ENCODE measurements around the gene RNASEH2C.
"Not testable (repeated sequence)": the region's sequence is repeated elsewhere in the genome, so short reads cannot be mapped to it uniquely, and the experiment has no call there.

Gene RNASEH2C

DNA sequence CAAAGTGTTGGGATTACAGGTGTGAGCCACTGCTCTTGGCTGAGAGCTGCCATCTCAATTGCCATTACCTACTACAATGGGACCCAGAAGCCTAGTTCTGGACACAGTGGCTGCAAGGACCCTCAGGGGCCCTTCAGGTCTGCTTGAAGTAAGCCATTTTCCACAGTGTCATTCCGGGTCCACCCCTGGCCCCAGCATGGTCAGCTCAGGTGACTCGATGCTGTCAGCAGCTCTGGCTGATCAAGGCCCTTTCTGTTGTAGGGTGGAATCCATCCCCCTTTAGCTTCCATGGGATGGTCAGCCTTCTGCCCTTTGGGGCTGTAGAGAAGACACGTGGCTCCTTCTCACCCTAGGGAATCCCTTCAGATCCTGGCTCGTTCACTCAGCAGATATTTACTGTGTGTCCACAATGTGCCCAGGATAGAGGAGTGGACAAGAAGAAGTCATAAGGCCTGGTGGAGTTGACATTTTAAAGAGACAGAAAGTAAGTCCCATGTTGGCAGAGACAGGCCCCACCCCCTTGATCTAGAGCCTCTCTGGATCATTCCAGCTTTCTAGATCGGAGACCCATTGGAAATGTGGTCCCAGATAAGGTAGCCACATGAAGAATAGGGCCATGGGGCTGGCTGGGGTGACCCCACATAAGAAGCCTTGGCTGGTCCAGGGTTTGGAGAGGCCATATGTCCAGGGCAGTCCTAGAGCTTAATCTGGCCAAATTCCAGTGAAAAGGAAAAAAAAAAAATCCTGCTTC lies 23.6 kb downstream of the RNASEH2C start:
- Histone ChIP-seq H3K9ac (ENCODE audit: low read length in 5 of 5) (no peak overlapping the region), H3K9me3 (ENCODE audit: control insufficient read depth in 5 of 5, low read length in 5 of 5) (no peaks in the 10 kb centered on the region), H3K27ac (ENCODE audit: low read depth, low read length) (no peak overlapping the region), H3K4me1 (ENCODE audit: control insufficient read depth in 5 of 5, insufficient read depth in 5 of 5, low read length in 5 of 5) (peaks cover 0 to 27% (median 0%) of the 10 kb centered on the region in 5 donors), H3K4me3 (ENCODE audit: low read depth in 1 of 5, low read length in 5 of 5) (no peak overlapping the region), H3K36me3 (ENCODE audit: control insufficient read depth in 5 of 5, insufficient read depth in 5 of 5, low read length in 5 of 5) (no peaks in the 10 kb centered on the region), H3K27me3 (ENCODE audit: control insufficient read depth in 5 of 5, insufficient read depth in 4 of 5, low read length in 5 of 5) (peaks cover 0 to 4% (median 0%) of the 10 kb centered on the region in 5 donors)

DNA sequence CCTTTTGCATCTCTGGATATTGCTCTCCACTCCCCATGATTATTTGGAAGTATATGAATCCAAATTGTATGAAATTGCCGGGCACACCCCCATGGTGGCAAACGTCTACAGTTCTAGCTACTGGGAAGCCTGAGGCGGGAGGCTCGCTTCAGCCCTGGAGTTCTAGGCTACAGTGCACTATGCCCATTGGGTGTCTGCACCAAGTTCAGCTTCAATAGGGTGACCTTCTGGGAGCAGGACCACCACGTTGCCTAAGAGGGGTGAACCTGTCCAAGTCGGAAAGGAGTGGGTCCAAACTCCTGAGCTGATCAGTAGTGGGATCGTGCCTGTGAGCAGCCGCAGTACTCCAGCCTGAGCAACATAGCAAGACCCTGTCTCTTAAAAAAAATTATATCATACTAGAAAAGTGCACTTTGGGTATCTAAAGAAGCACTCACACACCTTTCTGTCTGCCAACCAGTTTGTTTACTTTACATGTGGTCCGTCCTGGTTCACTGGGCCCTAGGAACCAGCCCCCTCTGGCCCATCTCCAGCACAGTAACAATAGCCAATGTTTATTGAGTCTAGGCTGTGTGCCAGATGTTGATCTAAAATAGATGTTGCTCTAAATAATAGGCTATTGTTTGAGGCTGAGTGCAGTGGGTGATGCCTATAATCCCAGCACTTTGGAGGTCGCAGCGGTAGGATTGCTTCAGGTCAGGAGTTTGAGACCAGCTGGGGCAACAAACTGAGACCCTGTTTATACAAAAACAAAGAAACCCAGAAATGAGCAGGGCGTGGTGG lies 24.9 kb downstream of the RNASEH2C start:
- H3K27ac ChIP-seq (ENCODE audit: low read depth, low read length): peak overlapping the region; percentile 61

DNA sequence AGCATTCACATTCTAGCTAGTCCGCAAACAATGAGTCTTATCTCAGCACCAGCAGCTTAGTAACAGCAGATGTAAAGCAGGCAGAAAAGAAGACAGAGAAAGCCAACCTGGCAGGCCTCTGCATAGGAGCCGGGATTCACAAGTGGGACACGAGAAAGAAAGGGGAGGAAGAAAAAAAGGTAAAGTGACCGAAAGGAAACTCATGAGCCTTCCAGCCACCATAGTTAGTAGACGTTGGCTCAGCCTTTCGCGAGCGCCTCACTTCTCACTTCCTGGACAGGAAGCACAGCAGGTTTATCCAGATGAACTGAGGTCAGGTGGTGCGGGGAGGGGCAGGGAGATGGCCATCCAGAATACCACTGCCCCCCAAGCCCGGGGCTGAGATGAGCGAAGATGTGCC lies 28.2 kb downstream of the RNASEH2C start:
- peaks cover 0 to 17% (median 0%) of the 10 kb centered on the region in 5 donors for H3K4me1 ChIP-seq (ENCODE audit: control insufficient read depth in 5 of 5, insufficient read depth in 5 of 5, low read length in 5 of 5)

More for the DNA sequence above, 24.9 kb downstream of the RNASEH2C start:
- Histone ChIP-seq H3K4me3 (ENCODE audit: low read depth in 1 of 5, low read length in 5 of 5) (no peak overlapping the region), H3K9ac (ENCODE audit: low read length in 5 of 5) (peak overlapping the region in 1 of 5 donors; percentile 2), H3K9me3 (ENCODE audit: control insufficient read depth in 5 of 5, low read length in 5 of 5) (no peaks in the 10 kb centered on the region), H3K36me3 (ENCODE audit: control insufficient read depth in 5 of 5, insufficient read depth in 5 of 5, low read length in 5 of 5) (no peaks in the 10 kb centered on the region), H3K4me1 (ENCODE audit: control insufficient read depth in 5 of 5, insufficient read depth in 5 of 5, low read length in 5 of 5) (peaks cover 0 to 27% (median 0%) of the 10 kb centered on the region in 5 donors), H3K27me3 (ENCODE audit: control insufficient read depth in 5 of 5, insufficient read depth in 4 of 5, low read length in 5 of 5) (peaks cover 0 to 4% (median 0%) of the 10 kb centered on the region in 5 donors)

DNA sequence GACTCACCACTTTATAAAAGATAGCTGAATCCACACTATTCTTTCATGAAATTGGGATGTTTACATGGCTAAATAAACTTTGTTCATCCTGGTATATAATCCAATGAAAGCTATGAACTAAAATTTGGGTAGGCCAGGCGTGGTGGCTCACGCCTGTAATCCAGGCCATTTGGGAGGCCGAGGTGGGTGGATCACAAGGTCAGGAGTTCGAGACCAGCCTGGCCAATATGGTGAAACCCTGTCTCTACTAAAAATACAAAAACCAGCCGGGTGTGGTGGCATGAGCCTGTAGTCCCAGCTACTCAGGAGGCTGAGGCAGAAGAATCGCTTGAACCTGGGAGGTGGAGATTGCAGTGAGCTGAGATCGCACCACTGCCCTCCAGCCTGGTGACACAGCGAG lies 28.8 kb downstream of the RNASEH2C start:
- not testable (repeated sequence) for H3K36me3 ChIP-seq (ENCODE audit: control insufficient read depth in 5 of 5, insufficient read depth in 5 of 5, low read length in 5 of 5); H3K4me3 ChIP-seq (ENCODE audit: low read depth in 1 of 5, low read length in 5 of 5); H3K9me3 ChIP-seq (ENCODE audit: control insufficient read depth in 5 of 5, low read length in 5 of 5); H3K27me3 ChIP-seq (ENCODE audit: control insufficient read depth in 5 of 5, insufficient read depth in 4 of 5, low read length in 5 of 5); H3K27ac ChIP-seq (ENCODE audit: low read depth, low read length); H3K9ac ChIP-seq (ENCODE audit: low read length in 5 of 5)
- H3K4me1 ChIP-seq (ENCODE audit: control insufficient read depth in 5 of 5, insufficient read depth in 5 of 5, low read length in 5 of 5): peaks cover 0 to 17% (median 0%) of the 10 kb centered on the region in 5 donors

More for the DNA sequence above, 28.2 kb downstream of the RNASEH2C start:
- Histone ChIP-seq H3K9ac (ENCODE audit: low read length in 5 of 5) (no peak overlapping the region), H3K4me3 (ENCODE audit: low read depth in 1 of 5, low read length in 5 of 5) (no peak overlapping the region), H3K9me3 (ENCODE audit: control insufficient read depth in 5 of 5, low read length in 5 of 5) (no peaks in the 10 kb centered on the region), H3K27me3 (ENCODE audit: control insufficient read depth in 5 of 5, insufficient read depth in 4 of 5, low read length in 5 of 5) (no peaks in the 10 kb centered on the region), H3K27ac (ENCODE audit: low read depth, low read length) (no peak overlapping the region), H3K36me3 (ENCODE audit: control insufficient read depth in 5 of 5, insufficient read depth in 5 of 5, low read length in 5 of 5) (no peaks in the 10 kb centered on the region)

DNA sequence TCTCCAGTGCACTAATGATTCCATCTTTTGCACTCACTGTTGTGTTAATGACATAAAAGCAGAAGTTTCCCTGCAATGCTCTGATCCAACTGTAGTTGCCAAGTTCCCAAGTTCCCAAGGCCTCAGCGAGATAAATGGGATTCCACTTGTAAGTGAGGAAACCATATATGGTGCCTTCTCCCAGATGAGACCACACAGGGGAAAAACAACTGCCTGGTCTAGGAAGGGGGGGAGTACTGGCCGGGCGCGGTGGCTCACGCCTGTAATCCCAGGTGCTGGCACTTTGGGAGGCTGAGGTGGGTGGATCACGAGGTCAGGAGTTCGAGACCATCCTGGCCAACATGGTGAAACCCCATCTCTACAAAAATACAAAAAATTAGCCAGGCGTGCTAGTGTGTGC lies 34.6 kb downstream of the RNASEH2C start:
- Histone ChIP-seq H3K4me1 (ENCODE audit: control insufficient read depth in 5 of 5, insufficient read depth in 5 of 5, low read length in 5 of 5) (no peaks in the 10 kb centered on the region), H3K9ac (ENCODE audit: low read length in 5 of 5) (no peak overlapping the region), H3K27me3 (ENCODE audit: control insufficient read depth in 5 of 5, insufficient read depth in 4 of 5, low read length in 5 of 5) (peaks cover 0 to 4% (median 0%) of the 10 kb centered on the region in 5 donors), H3K36me3 (ENCODE audit: control insufficient read depth in 5 of 5, insufficient read depth in 5 of 5, low read length in 5 of 5) (no peaks in the 10 kb centered on the region), H3K27ac (ENCODE audit: low read depth, low read length) (no peak overlapping the region), H3K4me3 (ENCODE audit: low read depth in 1 of 5, low read length in 5 of 5) (no peak overlapping the region), H3K9me3 (ENCODE audit: control insufficient read depth in 5 of 5, low read length in 5 of 5) (no peaks in the 10 kb centered on the region)

DNA sequence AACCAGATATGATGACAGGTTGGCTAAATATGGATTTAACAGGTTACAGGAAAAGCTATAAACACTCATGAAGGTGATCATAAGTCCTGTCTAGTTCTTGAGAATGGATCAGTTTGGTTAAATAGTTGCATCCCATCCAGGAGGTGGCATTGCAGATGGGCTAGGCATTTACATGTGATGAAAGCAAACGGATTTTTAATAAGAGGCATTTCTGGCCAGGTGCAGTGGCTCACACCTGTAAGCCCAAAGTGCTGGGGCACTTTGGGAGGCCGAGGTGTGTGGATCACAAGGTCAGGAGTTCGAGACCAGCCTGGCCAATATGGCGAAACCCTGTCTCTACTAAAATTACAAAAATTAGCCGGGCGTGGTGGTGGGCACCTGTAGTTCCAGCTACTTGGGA lies 37.1 kb downstream of the RNASEH2C start:
- not testable (repeated sequence) for H3K27me3 ChIP-seq (ENCODE audit: control insufficient read depth in 5 of 5, insufficient read depth in 4 of 5, low read length in 5 of 5); H3K36me3 ChIP-seq (ENCODE audit: control insufficient read depth in 5 of 5, insufficient read depth in 5 of 5, low read length in 5 of 5); H3K4me1 ChIP-seq (ENCODE audit: control insufficient read depth in 5 of 5, insufficient read depth in 5 of 5, low read length in 5 of 5); H3K9ac ChIP-seq (ENCODE audit: low read length in 5 of 5); H3K4me3 ChIP-seq (ENCODE audit: low read depth in 1 of 5, low read length in 5 of 5); H3K27ac ChIP-seq (ENCODE audit: low read depth, low read length); H3K9me3 ChIP-seq (ENCODE audit: control insufficient read depth in 5 of 5, low read length in 5 of 5)

DNA sequence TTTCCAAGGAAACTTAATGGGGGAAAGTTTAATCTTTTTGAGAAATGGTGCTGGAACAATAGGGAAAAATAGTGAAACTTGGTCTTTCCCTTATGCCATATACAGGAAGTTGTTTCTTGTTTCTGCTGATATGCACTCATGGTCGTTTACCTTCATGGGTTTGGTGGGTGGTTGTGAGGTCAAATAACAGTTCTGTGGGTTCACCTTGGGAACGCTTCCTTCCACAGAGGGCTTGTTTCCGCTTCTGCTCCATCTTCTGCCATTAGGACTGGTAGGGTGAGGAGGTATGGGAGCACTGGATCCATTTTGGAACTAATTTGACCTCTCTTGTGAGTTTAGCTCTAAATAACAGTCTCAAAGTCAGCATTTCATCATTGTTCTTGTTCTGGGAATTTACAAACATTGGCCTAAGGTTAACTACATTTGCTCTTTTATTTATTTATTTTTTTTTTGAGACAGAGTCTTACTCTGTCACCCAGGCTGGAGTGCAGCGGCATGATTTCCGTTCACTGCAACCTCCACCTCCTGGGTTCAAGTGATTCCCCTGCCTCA lies 40.3 kb downstream of the RNASEH2C start:
- Histone ChIP-seq H3K4me3 (ENCODE audit: low read depth in 1 of 5, low read length in 5 of 5) (no peak overlapping the region), H3K9ac (ENCODE audit: low read length in 5 of 5) (no peak overlapping the region)

DNA sequence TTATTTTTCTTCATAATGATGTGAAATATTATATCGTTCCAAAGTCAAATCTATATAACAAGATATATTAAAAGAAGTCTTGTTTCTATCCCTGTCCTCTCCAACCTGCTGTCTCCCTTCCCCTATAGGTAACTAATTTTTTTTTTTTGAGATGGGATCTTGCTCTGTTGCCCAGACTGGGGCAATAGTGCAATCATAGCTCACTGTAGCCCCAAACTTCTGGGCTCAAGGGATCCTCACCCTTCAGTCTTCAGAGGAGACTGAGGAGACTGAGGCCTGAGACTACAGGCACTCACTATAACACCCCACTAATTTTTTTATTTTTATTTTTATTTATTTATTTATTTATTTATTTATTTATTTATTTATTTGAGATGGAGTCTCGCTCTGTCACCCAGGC lies 47.6 kb downstream of the RNASEH2C start:
- Histone ChIP-seq H3K27me3 (ENCODE audit: control insufficient read depth in 5 of 5, insufficient read depth in 4 of 5, low read length in 5 of 5) (no peaks in the 10 kb centered on the region), H3K36me3 (ENCODE audit: control insufficient read depth in 5 of 5, insufficient read depth in 5 of 5, low read length in 5 of 5) (no peaks in the 10 kb centered on the region), H3K4me1 (ENCODE audit: control insufficient read depth in 5 of 5, insufficient read depth in 5 of 5, low read length in 5 of 5) (no peaks in the 10 kb centered on the region), H3K27ac (ENCODE audit: low read depth, low read length) (no peak overlapping the region), H3K9ac (ENCODE audit: low read length in 5 of 5) (no peak overlapping the region), H3K4me3 (ENCODE audit: low read depth in 1 of 5, low read length in 5 of 5) (no peak overlapping the region), H3K9me3 (ENCODE audit: control insufficient read depth in 5 of 5, low read length in 5 of 5) (no peaks in the 10 kb centered on the region)

More for the DNA sequence above, 40.3 kb downstream of the RNASEH2C start:
- Histone ChIP-seq H3K4me1 (ENCODE audit: control insufficient read depth in 5 of 5, insufficient read depth in 5 of 5, low read length in 5 of 5) (no peaks in the 10 kb centered on the region), H3K27ac (ENCODE audit: low read depth, low read length) (no peak overlapping the region), H3K9me3 (ENCODE audit: control insufficient read depth in 5 of 5, low read length in 5 of 5) (no peaks in the 10 kb centered on the region), H3K36me3 (ENCODE audit: control insufficient read depth in 5 of 5, insufficient read depth in 5 of 5, low read length in 5 of 5) (no peaks in the 10 kb centered on the region), H3K27me3 (ENCODE audit: control insufficient read depth in 5 of 5, insufficient read depth in 4 of 5, low read length in 5 of 5) (peaks cover 0 to 4% (median 0%) of the 10 kb centered on the region in 5 donors)

DNA sequence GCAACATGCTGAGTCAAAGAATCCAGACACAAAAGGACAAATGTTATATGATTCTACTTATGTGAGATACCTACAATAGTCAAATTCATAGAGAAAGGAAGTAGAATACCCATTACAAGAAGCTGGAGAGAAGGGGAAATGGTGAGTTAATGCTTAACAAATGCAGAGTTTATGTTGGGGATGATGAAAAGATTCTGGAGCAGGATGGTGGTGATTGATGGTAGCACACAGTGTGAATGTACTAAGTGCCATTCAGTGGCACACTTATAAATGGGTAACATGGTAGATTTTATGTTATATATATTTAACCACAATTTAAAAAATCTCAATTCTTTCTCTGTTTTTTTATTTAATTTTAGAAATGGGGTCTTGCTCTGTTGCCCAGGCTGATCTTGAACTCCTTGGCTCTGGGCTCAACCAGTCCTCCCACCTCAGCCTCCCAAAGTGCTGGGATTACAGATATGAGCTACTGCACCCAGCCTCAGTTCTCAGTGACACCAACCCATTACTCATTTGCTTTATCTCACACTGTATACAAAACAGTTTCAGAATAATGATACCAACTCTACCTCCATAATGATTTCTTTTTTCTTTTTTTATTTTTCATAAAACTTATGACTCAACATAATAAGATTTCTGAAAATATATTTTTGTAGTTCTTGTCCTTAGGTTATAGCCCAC lies 48.3 kb downstream of the RNASEH2C start:
- Histone ChIP-seq H3K9ac (ENCODE audit: low read length in 5 of 5) (no peak overlapping the region), H3K4me3 (ENCODE audit: low read depth in 1 of 5, low read length in 5 of 5) (no peak overlapping the region), H3K27me3 (ENCODE audit: control insufficient read depth in 5 of 5, insufficient read depth in 4 of 5, low read length in 5 of 5) (no peaks in the 10 kb centered on the region), H3K4me1 (ENCODE audit: control insufficient read depth in 5 of 5, insufficient read depth in 5 of 5, low read length in 5 of 5) (no peaks in the 10 kb centered on the region), H3K9me3 (ENCODE audit: control insufficient read depth in 5 of 5, low read length in 5 of 5) (no peaks in the 10 kb centered on the region), H3K36me3 (ENCODE audit: control insufficient read depth in 5 of 5, insufficient read depth in 5 of 5, low read length in 5 of 5) (no peaks in the 10 kb centered on the region), H3K27ac (ENCODE audit: low read depth, low read length) (no peak overlapping the region)
